ENCODE results near the gene NCL. TPM values are rescaled to one million over a fixed set of nuclear protein-coding genes. Genes with fewer than 3 reads are reported as not detected.

Gene NCL
- total and polyA plus RNA-seq, 9 donors, result 111 to 724 (median 509) TPM

GRCh38 chr2:231455890-231456289, 8.4 kb downstream of the NCL start:
- no peak for TF ChIP-seq POLR2A (IDR thresholded peaks at IDR 0.05)
- TF ChIP-seq, protein P1, sequence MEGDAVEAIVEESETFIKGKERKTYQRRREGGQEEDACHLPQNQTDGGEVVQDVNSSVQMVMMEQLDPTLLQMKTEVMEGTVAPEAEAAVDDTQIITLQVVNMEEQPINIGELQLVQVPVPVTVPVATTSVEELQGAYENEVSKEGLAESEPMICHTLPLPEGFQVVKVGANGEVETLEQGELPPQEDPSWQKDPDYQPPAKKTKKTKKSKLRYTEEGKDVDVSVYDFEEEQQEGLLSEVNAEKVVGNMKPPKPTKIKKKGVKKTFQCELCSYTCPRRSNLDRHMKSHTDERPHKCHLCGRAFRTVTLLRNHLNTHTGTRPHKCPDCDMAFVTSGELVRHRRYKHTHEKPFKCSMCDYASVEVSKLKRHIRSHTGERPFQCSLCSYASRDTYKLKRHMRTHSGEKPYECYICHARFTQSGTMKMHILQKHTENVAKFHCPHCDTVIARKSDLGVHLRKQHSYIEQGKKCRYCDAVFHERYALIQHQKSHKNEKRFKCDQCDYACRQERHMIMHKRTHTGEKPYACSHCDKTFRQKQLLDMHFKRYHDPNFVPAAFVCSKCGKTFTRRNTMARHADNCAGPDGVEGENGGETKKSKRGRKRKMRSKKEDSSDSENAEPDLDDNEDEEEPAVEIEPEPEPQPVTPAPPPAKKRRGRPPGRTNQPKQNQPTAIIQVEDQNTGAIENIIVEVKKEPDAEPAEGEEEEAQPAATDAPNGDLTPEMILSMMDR (IDR thresholded peaks at IDR 0.05), result no peak
- no peak for TF ChIP-seq EP300 (IDR thresholded peaks at IDR 0.05)
- WGBS, 3 donors, result 86 to 89% (median 87%) methylated on average over 6 of the region's 6 CpGs
- Histone ChIP-seq H3K27me3 (no peaks in the 10 kb centered on the region), H3K4me1 (ENCODE audit: insufficient read depth) (no peaks in the 10 kb centered on the region), H3K4me3 (no peak overlapping the region), H3K27ac (no peak overlapping the region), H3K9me3 (no peaks in the 10 kb centered on the region), H3K36me3 (no peaks in the 10 kb centered on the region)
- no peak for DNase-seq
- intact Hi-C loops (cut with DNase I), result no loop called here

GRCh38 chr2:231455222-231455621, 9.1 kb downstream of the NCL start:
- WGBS, 3 donors, result 70 to 78% (median 72%) methylated on average over 11 of the region's 11 CpGs
- Histone ChIP-seq H3K4me3 (no peak overlapping the region), H3K9me3 (no peaks in the 10 kb centered on the region), H3K27ac (no peak overlapping the region), H3K27me3 (no peaks in the 10 kb centered on the region), H3K36me3 (no peaks in the 10 kb centered on the region), H3K4me1 (ENCODE audit: insufficient read depth) (no peaks in the 10 kb centered on the region)
- intact Hi-C loops (cut with DNase I), result no loop called here
- TF ChIP-seq, protein P1 (IDR thresholded peaks at IDR 0.05), result no peak
- TF ChIP-seq POLR2A (IDR thresholded peaks at IDR 0.05) (no peak), EP300 (IDR thresholded peaks at IDR 0.05) (no peak)
- DNase-seq, result no peak

GRCh38 chr2:231454361-231454791, 9.9 kb downstream of the NCL start:
- WGBS, 3 donors, result 57 to 73% (median 58%) methylated on average over 4 of the region's 4 CpGs
- no peaks in the 10 kb centered on the region for H3K36me3 ChIP-seq
- no peaks in the 10 kb centered on the region for H3K4me1 ChIP-seq (ENCODE audit: insufficient read depth)
- H3K9me3 ChIP-seq, result no peaks in the 10 kb centered on the region
- no peak overlapping the region for H3K27ac ChIP-seq
- no peak overlapping the region for H3K4me3 ChIP-seq
- intact Hi-C loops (cut with DNase I), result loop anchor here in 1 of 4 donors (5.0 kb wide), 2 partner anchors 227 to 352 kb away; no protein-coding TSS in a partner anchor
- no peak for TF ChIP-seq POLR2A (IDR thresholded peaks at IDR 0.05)
- TF ChIP-seq, protein P1 (IDR thresholded peaks at IDR 0.05), result no peak
- no peak for TF ChIP-seq EP300 (IDR thresholded peaks at IDR 0.05)
- no peak for DNase-seq
- H3K27me3 ChIP-seq, result no peaks in the 10 kb centered on the region

DNA sequence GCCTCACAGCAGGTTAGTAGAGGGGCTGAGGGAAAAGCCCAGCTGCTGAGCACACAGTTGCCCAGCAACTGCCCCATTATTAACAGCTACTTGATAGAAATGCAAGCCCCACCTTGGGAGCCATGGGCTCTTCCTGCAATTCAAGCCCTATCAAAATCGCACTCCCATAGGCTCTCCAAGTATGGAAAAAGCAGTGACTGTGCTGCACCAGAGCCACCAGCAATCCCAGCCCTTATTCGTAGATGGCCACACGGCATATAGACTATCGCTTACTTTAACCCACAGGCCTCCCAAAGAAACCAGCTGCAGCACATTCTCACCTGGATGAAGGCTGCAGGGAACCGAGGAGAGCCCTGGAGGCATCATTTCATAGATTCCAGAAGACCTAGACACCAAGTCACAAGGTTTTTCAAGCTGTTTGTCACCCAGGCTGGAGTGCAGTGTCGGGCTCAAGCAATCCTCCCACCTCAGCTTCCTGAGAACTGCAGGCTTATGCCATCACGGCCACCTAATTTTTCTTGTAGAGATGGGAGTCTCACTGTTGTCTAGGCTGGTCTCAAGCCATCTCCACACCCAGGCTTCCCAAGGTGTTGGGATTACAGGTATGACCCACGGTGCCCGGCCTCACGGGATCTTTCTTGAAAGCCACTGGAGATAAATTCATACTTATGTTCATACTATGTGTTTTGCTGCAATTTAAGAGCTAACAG, 11.3 kb downstream of the NCL start:
- no peak overlapping the region for H3K4me3 ChIP-seq
- TF ChIP-seq, protein P1 (IDR thresholded peaks at IDR 0.05), result no peak
- TF ChIP-seq POLR2A (IDR thresholded peaks at IDR 0.05), result no peak
- no peak for TF ChIP-seq EP300 (IDR thresholded peaks at IDR 0.05)
- H3K27me3 ChIP-seq, result no peaks in the 10 kb centered on the region
- WGBS, 3 donors, result 57 to 71% (median 60%) methylated on average over 10 of the region's 10 CpGs
- no peak overlapping the region for H3K27ac ChIP-seq
- DNase-seq, result no peak
- intact Hi-C loops (cut with DNase I), result loop anchor here in 1 of 4 donors (5.0 kb wide), 2 partner anchors 226 to 351 kb away; no protein-coding TSS in a partner anchor
- no peaks in the 10 kb centered on the region for H3K4me1 ChIP-seq (ENCODE audit: insufficient read depth)
- no peaks in the 10 kb centered on the region for H3K9me3 ChIP-seq
- H3K36me3 ChIP-seq, result no peaks in the 10 kb centered on the region

Data from ovary (tissue), 9 donors.